ENCODE results near the gene CYP4F3. TPM values are rescaled to one million over a fixed set of nuclear protein-coding genes. Genes with fewer than 3 reads are reported as not detected.
"Not testable (repeated sequence)": the region's sequence is repeated elsewhere in the genome, so short reads cannot be mapped to it uniquely, and the experiment has no call there.

Gene CYP4F3
- total RNA-seq, 2 experiments from 2014 or later: 0.06 to 0.23 TPM

DNA sequence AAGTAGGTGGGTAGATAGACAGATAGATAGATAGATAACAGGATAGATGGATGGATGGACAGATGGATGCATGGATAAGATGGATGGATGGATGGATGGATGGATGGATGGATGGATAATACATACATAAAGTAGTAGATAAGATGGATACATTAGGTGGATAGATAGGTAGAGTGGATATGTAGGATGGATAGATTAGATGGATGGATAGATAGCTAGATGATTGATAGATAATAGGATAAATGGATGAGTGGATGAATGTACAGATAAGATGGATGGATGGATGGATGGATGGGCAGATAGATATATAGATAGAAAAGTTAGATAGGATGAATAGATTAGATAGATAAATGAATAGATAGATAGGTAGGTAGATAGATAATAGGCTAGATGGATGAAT is 2.1 kb downstream of the CYP4F3 start:
- H3K27ac Mint-ChIP-seq: no peak overlapping the region
- H3K27me3 Mint-ChIP-seq: no peaks in the 10 kb centered on the region
- H3K9me3 Mint-ChIP-seq: no peaks in the 10 kb centered on the region
- no peak overlapping the region for H3K4me3 Mint-ChIP-seq
- no peaks in the 10 kb centered on the region for H3K4me1 Mint-ChIP-seq
- no peaks in the 10 kb centered on the region for H3K36me3 Mint-ChIP-seq
- no peak for DNase-seq

DNA sequence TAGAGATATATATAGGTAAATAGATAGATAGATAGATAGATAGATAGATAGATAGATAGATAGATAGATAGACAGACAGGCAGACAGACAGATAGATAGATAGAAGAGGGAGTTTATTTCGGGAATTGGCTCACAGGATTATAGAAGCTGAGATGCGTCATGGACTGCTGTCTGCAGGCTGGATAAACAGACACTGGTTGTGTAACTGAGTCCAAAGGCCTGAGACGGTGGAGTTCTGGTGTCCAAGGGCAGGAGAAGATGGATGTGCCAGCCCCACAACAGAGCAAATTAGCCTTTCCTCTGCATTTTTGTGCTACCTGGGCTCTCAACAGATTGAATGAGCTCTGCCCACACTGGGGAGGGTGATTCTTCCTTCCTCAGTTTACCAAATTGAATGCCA is 2.7 kb downstream of the CYP4F3 start:
- H3K9me3 Mint-ChIP-seq: no peaks in the 10 kb centered on the region
- H3K27me3 Mint-ChIP-seq: no peaks in the 10 kb centered on the region
- no peaks in the 10 kb centered on the region for H3K36me3 Mint-ChIP-seq
- H3K4me1 Mint-ChIP-seq: no peaks in the 10 kb centered on the region
- H3K4me3 Mint-ChIP-seq: no peak overlapping the region
- DNase-seq: no peak
- no peak overlapping the region for H3K27ac Mint-ChIP-seq

DNA sequence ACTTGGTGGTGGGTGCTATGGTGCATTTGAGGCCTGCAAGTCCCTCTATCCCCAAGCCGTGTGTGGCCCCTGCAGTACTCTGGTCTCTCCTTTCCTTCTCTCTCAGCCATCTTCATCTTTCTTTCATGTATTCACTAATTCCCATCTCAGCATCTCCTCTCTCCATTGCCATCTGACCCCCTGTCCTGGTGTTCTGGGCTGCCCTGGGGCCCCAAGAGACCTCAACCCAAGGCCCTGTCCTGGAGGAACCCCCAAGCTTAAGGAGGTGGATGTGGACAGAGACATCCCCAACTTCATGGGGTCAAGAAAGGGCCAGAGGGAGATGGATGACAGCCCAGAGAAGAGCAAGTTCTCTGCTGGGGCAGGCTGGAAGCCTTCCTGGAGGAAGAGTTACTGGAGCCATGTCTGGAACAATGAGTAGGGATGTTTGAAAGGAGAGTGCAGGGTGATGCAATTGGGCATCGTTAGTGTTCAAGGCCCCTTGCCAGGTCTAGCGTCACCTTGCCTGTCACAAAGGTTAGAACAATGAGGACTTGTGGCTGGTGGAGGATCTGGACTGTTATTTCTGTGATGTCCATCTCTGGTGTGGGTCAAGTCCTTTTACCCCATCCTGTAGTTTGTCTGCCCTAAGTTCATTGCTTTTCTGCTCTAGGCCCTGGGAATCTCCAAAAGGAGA is 3.5 kb downstream of the CYP4F3 start:
- Mint-ChIP-seq H3K4me1 (no peaks in the 10 kb centered on the region), H3K36me3 (no peaks in the 10 kb centered on the region), H3K4me3 (no peak overlapping the region), H3K9me3 (no peaks in the 10 kb centered on the region), H3K27me3 (no peaks in the 10 kb centered on the region), H3K27ac (no peak overlapping the region)
- no peak for DNase-seq

DNA sequence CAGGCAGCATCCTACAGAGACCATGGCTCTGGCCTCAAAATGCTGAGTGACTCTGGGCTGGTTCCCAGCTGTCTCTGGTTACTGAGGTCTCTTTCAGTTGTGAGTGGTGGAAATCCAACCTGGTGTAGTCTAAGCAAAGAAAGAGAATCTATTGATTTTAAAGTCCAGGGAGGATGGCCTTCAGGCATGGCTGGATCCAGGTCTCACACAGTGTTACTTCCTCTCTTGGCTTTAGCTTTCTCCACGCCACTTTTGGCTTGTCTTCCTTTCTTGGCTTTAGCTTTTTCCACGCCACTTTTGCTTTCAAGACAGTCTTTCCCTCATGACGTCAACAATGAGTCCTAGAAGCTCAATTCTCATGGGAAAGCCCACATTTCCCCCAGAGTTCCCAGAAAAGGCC is 4.1 kb downstream of the CYP4F3 start:
- Mint-ChIP-seq H3K27ac (no peak overlapping the region), H3K4me3 (no peak overlapping the region), H3K27me3 (no peaks in the 10 kb centered on the region), H3K36me3 (no peaks in the 10 kb centered on the region), H3K4me1 (no peaks in the 10 kb centered on the region), H3K9me3 (no peaks in the 10 kb centered on the region)
- DNase-seq: no peak

DNA sequence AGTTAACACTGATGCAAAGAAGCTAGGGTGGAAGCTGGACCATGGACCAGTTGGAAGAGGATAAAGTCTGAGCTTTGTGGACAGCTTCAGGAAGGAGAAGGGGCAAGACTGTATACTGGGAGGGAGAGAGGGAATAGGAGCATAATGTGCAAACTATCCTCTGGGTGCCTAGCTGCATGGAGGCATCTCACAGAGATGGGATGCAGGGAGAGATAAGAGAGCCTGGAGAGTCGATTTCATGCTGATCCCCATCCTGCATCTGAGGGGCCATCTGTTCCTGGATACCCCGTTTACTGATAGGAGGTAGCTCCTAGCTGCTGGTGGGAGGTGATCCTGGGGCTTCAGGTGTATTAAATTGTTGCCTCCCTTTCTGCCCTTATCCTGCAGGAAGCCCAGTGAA is 8.8 kb downstream of the CYP4F3 start:
- Mint-ChIP-seq H3K9me3 (no peaks in the 10 kb centered on the region), H3K36me3 (no peaks in the 10 kb centered on the region), H3K4me3 (no peak overlapping the region), H3K4me1 (no peaks in the 10 kb centered on the region), H3K27me3 (peaks cover 12% of the 10 kb centered on the region), H3K27ac (no peak overlapping the region)
- DNase-seq: no peak

DNA sequence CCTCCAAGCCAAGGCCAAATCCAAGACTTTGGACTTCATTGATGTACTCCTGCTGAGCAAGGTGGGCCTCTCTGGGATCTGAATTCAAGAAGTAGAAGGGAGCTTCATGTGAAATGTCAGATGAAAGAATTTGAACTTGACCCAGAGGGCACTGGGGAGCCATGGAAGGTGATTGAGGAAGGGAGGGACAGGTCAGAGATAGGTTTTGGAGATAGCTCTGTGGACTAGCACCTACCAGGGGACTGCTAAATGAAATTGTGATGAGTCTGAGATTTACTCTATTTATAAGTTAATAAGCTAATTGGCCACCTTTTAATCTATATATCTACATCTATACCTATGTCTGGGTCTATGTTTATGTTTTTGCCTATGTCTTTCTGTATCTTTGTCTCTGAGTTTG is 9.4 kb downstream of the CYP4F3 start:
- not testable (repeated sequence) for DNase-seq, H3K4me1 Mint-ChIP-seq, H3K9me3 Mint-ChIP-seq, H3K27ac Mint-ChIP-seq, H3K36me3 Mint-ChIP-seq, H3K4me3 Mint-ChIP-seq
- peaks cover 18% of the 10 kb centered on the region for H3K27me3 Mint-ChIP-seq

DNA sequence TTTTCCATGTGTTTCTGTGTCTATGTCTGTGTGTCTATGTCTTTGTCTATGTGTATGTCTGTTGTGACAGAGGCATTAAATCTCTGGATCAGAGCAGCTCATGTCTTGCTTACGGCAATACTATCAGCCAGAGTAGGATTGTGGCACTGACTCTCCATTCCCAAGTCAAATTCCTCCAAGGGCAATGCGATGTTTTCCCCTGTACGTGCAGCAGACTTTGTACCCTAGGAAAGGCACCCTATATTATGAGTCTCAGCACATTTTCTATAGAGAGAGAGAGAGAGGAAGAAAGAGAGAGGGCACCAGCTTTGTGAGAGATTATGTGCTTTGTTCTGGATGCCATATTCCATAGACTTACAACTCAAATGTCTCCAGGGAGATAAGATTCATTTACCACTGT is 11.1 kb downstream of the CYP4F3 start:
- no peak for DNase-seq
- H3K4me1 Mint-ChIP-seq: no peaks in the 10 kb centered on the region
- H3K27me3 Mint-ChIP-seq: peaks cover 30% of the 10 kb centered on the region

DNA sequence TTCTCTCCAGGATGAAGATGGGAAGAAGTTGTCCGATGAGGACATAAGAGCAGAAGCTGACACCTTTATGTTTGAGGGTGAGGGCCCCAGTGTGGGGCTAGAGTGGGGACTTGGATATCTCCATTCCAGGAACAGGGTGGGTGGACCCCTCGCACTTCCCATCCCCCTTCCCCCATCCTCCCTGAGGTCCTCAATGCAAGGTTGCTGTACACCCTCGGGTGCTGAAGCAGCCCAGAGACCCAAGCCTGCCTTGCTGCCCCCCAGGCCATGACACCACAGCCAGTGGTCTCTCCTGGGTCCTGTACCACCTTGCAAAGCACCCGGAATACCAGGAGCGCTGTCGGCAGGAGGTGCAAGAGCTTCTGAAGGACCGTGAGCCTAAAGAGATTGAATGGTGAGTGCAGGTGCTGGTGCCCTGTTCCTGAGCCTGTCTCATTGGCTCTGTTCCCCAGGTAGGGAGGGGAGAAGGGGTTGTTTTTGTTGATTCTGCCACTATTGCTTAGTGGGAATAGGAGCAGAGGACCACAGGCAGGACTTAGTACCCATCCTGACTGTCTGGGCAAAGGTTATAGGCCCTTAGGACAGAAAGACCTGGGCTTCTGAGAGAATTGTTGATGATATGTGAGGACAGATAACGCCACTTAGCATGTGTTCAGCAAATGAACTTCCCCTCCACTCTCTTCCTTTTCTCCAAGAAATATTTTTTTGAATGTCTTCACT is 12.0 kb downstream of the CYP4F3 start:
- H3K27me3 Mint-ChIP-seq: peaks cover 35% of the 10 kb centered on the region

More for the DNA sequence above, 11.1 kb downstream of the CYP4F3 start:
- H3K4me3 Mint-ChIP-seq: no peak overlapping the region
- H3K36me3 Mint-ChIP-seq: no peaks in the 10 kb centered on the region
- H3K9me3 Mint-ChIP-seq: no peaks in the 10 kb centered on the region
- no peak overlapping the region for H3K27ac Mint-ChIP-seq

DNA sequence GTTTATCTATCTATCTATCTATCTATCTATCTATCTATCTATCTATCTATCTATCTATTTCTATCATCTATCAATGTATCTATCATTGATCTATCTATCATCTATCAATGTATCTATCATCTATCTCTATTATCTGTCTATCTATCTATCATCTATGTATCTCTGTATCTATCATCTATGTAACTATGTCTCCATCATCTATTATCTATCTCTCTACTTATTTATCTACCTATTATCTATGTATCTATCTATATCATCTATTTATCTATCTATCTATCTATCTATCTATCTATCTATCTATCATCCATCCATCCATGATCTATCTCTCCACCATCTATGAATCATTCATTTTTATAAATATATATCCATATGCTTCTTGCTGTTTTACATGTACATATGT is 15.8 kb downstream of the CYP4F3 start:
- H3K27me3 Mint-ChIP-seq: peaks cover 50% of the 10 kb centered on the region
- no peaks in the 10 kb centered on the region for H3K9me3 Mint-ChIP-seq
- H3K27ac Mint-ChIP-seq: no peak overlapping the region

More for the DNA sequence above, 12.0 kb downstream of the CYP4F3 start:
- no peak overlapping the region for H3K27ac Mint-ChIP-seq
- no peak overlapping the region for H3K4me3 Mint-ChIP-seq
- no peaks in the 10 kb centered on the region for H3K4me1 Mint-ChIP-seq
- H3K9me3 Mint-ChIP-seq: no peaks in the 10 kb centered on the region
- DNase-seq: no peak
- no peaks in the 10 kb centered on the region for H3K36me3 Mint-ChIP-seq

DNA sequence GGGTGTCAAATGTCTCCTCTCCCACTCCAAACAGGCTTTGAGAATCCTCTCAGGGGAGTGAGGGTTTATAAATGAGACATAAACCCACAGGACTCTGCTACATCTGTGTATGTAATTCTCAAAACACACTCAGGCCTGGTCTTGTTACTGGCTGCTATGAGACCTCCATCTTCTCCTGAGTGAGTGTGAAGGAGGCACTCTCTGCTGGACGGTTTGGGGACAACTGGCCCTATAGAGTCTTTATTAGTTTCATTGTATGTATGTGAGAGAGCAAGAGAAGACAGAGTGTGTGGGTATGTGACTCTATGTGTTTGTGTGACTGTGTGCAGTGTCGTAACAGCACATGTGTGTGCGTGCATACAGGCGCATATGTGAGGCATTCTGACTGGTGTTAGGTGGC is 22.6 kb downstream of the CYP4F3 start:
- Mint-ChIP-seq H3K36me3 (no peaks in the 10 kb centered on the region), H3K27me3 (peaks cover 13% of the 10 kb centered on the region), H3K4me3 (no peak overlapping the region), H3K9me3 (no peaks in the 10 kb centered on the region), H3K27ac (no peak overlapping the region), H3K4me1 (no peaks in the 10 kb centered on the region)
- no peak for DNase-seq

More for the DNA sequence above, 15.8 kb downstream of the CYP4F3 start:
- Mint-ChIP-seq H3K4me3 (no peak overlapping the region), H3K36me3 (no peaks in the 10 kb centered on the region), H3K4me1 (no peaks in the 10 kb centered on the region)
- no peak for DNase-seq

DNA sequence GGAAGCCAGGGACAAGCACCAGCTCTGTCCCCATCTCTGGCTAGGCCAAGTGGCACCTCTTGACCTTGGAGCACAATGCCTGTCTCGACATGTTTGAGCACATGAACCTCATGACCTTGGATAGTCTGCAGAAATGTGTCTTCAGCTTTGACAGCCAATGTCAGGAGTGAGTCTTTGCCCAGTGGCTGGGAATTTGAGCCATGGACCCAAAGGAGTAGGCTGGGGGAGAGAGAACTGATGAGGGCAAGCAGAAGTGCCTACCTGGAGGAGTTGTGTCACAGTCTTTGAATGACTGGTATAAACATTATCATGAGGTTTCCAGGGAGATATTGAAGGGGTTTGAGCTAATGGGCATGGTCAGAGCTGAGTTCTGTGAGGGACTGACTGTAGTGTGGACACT is 25.5 kb downstream of the CYP4F3 start:
- Mint-ChIP-seq H3K4me1 (no peaks in the 10 kb centered on the region), H3K9me3 (no peaks in the 10 kb centered on the region), H3K4me3 (no peak overlapping the region), H3K27me3 (peaks cover 3% of the 10 kb centered on the region), H3K36me3 (no peaks in the 10 kb centered on the region), H3K27ac (no peak overlapping the region)
- DNase-seq: no peak

DNA sequence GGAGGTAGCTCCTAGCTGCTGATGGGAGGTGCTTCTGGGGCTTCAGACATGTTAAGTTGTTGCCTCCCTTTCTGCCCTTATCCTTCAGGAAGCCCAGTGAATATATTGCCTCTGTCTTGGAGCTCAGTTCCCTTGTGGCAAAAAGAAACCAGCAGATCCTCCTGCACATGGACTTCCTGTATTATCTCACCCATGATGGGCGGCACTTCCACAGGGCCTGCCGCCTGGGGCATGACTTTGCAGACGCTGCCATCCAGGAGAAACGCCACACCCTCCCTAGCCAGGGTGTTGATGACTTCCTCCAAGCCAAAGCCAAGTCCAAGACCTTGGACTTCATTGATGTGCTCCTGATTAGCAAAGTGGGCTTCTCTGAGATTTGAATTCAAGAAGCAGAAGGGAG is 26.2 kb downstream of the CYP4F3 start:
- Mint-ChIP-seq H3K36me3 (no peaks in the 10 kb centered on the region), H3K9me3 (no peaks in the 10 kb centered on the region), H3K4me3 (no peak overlapping the region), H3K27ac (no peak overlapping the region), H3K4me1 (no peaks in the 10 kb centered on the region), H3K27me3 (peaks cover 3% of the 10 kb centered on the region)
- no peak for DNase-seq

DNA sequence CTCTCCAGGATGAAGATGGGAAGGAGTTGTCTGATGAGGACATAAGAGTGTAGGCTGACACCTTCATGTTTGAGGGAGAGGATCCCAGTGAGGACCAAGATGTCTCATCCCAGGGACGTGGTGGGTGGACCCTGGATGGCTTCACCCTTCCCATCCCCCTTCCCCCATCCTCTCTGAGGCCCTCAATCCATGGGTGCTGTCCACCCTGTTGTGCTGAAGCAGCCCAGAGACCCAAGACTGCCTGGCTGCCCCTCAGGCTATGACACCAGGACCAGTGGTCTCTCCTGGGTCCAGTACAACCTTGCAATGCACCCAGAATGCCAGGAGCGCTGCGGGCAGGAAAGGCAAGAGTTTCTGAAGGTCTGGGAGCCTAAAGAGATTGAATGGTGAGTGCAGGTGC is 28.7 kb downstream of the CYP4F3 start:
- H3K27ac Mint-ChIP-seq: no peak overlapping the region
- no peaks in the 10 kb centered on the region for H3K27me3 Mint-ChIP-seq
- no peaks in the 10 kb centered on the region for H3K36me3 Mint-ChIP-seq
- no peaks in the 10 kb centered on the region for H3K9me3 Mint-ChIP-seq
- no peak for DNase-seq
- H3K4me1 Mint-ChIP-seq: peaks cover 13% of the 10 kb centered on the region
- no peak overlapping the region for H3K4me3 Mint-ChIP-seq

DNA sequence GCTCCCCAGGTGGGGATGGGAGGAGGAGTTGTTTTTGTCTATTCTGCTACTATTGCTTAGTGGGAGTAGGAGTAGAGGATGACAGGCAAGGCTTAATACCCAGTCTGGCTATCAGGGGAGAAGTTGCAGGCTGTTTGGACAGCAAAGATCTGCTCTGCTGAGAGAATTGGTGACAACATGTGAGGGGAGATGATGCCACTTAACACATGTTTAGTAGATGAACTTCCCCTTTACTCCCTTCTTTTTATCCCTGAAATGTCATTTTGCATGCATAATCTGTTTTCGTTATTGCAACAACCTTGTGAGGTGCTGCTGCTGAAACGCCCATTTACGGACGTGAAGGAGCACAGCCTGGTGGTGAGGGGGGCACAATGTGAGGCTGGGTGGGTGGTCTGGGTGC is 29.2 kb downstream of the CYP4F3 start:
- H3K36me3 Mint-ChIP-seq: no peaks in the 10 kb centered on the region
- no peak overlapping the region for H3K4me3 Mint-ChIP-seq
- H3K9me3 Mint-ChIP-seq: no peaks in the 10 kb centered on the region
- H3K27ac Mint-ChIP-seq: no peak overlapping the region
- no peak for DNase-seq
- H3K4me1 Mint-ChIP-seq: peaks cover 13% of the 10 kb centered on the region
- no peaks in the 10 kb centered on the region for H3K27me3 Mint-ChIP-seq

DNA sequence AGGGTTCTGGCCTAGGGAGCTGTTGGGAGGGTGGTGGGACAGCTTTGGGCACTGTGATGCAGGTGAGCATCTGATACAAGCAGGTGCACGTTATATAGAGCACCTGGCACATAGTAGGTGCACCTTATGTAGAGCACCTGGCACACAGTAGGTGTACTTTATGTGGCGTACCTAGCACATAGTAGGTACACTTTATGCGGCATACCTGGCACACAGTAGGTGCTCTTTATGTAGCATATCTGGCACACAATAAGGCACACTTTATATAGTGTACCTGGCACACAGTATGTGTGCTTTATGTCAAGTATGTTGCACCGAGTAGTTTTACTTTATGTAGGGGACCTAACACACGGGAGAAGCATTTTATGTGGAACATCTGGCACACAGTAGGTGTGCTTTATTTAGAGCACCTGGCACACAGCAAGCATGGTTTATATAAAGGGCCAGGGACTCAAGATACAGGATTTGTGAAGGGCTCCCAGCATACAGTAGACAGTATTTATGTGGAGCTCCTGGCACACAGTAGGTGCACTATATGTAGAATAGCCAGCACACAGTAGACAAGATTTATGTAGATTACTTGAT is 30.6 kb downstream of the CYP4F3 start:
- H3K27me3 Mint-ChIP-seq: no peaks in the 10 kb centered on the region
- DNase-seq: no peak
- no peak overlapping the region for H3K4me3 Mint-ChIP-seq
- H3K27ac Mint-ChIP-seq: no peak overlapping the region
- H3K36me3 Mint-ChIP-seq: no peaks in the 10 kb centered on the region
- H3K9me3 Mint-ChIP-seq: no peaks in the 10 kb centered on the region
- H3K4me1 Mint-ChIP-seq: peaks cover 13% of the 10 kb centered on the region

Measured in activated naive CD8-positive, alpha-beta T cell treated with anti-CD3 and anti-CD28 coated beads for 36 hours (primary cell).